ENCODE data around the gene PAM.
"Not testable (repeated sequence)": the region's sequence is repeated elsewhere in the genome, so short reads cannot be mapped to it uniquely, and the experiment has no call there.

Gene PAM

DNA sequence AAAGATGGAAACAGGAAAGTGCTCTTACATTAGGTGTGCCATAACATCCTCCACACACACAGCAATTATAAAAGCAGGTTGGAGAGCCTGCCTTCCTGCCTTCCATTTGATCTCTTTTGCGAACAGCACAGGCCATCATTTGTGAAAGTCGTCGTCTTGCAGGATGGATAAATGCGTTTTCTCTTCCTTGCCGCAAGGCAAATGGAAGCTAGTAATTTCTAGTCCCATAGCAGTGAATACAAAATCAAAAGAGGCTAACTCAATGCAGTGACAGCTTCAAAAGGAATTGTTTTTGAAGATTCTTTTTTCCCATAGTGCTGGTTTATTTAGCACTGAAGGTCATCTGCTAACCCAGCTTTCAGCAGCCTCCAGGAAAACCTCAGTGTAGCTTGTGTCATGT is 186.0 kb downstream of the PAM start:
- DNase-seq (ENCODE audit: low read depth in 2 of 2), result no peak

DNA sequence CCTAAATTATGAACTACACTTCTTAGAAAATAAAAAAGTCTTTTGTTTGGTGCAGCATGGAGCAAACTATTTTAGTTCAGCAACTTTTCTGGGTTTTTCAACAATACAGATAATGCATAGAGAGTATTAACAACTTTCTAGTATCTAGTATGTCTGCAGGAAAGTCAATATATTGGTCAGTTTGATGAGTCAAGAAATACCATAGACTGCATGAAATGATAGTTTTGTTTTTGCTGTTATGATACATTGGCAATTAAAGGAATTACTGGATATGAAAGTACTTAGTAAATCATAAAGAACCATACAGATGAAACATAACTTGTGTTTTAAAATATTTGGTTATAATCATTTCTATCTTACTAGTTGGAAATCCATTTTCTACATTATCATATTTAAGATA is 191.3 kb downstream of the PAM start:
- DNase-seq (ENCODE audit: low read depth in 2 of 2), result no peak

DNA sequence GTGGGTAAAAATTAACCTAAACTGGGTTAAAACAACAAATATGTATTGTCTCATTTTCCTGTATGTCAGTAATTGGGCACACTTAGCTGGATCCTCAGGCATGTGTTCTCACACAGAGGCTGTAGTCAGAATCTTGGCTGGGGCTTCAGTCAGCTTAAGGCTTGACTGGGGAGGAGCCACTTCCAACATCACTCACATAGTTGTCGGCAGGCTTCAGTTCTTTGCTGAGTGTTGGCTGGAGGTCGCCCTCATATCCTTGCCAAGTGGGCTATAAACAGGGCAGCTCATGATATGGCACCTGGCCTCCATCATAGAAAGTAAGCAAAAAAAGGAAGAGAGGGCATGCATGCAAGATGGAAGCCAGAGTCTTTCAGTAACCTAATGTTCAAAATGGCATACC is 191.9 kb downstream of the PAM start:
- DNase-seq (ENCODE audit: low read depth in 2 of 2), result no peak

DNA sequence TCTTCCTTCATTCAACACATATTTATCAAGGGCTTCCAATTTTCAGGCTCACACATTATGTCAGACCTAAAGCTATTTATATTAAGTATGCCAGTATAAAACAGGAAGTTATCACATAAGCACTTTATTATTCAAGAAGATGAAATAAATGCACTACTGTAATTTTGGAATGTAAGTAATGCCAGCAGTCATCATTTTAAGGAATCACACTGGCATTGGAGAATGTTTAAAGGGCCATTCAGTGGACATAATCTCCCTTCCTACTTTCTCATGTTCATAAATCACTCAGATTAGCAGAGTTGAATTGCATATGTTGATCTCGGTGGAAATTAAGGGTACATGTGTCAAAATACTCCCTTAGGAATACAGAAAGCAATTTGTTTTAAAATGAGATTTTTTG is 200.4 kb downstream of the PAM start:
- no peak for DNase-seq (ENCODE audit: low read depth in 2 of 2)

DNA sequence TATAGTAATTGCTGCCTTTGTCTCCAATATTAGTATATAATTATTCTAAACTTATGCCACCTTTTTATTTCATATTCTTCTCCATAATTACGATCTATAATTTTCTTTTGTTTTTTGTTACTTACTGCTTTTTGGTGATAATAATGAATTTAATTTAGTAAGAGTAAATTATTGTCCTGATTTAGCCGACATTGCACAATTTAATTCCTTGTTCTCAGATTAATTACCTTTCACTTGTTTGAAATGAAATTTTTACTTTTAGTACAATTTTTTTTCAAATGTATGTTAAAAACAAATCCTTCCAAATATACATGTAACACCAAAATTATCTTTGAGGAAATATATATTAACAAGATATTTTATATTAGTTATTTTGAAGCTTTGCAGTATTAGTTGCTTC is 201.5 kb downstream of the PAM start:
- no peak for DNase-seq (ENCODE audit: low read depth in 2 of 2)

DNA sequence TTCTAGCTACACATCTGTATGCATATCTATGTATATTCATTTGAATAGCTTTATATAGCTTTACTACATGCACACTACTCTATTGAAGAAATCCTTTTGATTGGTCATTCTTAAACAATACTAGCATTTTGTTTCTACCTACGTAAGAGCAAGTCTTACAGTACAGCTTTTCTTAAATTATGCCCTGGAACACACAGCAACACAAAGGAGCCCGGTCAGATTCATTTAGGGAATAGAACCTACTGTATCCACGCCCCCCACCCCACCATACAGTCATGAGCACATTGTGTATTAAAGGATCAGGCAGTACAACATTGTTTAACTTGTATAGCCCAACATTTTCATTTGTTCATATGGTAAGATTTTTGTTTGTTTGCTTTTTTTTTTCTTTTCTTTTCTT is 202.0 kb downstream of the PAM start:
- DNase-seq (ENCODE audit: low read depth in 2 of 2), result no peak

DNA sequence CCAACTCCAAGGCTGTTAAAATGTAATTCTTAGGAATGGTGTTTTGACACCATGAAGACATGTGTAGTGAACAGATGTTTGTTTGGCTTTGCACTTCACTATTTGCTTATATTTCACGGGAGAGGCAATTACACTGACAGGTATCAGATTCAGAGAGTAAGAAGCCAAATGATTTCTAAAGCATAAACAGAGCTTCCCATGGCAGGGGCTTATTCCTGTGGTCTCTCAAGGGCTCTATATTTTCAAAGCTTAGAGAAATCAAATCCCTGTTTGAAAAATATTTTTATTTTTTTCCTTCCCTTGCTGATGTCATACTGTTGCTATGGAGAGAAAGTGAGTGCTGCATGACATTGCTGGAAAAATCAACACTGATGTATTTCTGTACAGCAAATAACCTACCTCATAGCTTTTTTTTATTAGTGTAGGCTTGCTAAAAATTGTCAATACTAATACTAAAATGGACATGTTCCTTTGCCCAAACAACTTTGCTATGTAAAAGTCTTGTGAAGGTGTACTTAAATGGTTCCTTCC is 203.4 kb downstream of the PAM start:
- no peak for DNase-seq (ENCODE audit: low read depth in 2 of 2)

DNA sequence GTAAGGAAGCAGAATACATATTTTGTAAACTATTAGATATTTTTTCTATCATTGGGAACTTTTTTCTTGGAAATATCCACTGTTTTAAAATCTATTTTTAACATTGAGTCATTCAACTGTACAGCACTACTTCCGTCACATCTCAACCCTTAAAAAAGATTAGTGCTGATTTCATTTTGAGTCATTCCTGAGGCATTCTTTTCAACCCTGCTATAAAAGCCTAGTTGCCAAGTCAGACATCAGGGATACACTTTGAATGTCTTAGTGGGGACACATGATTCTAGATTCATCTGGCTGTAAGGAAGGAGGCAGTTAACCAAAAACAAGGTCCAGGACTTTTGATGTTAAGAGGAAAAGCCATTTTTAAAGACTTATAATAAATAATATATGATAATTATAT is 203.9 kb downstream of the PAM start:
- no peak for DNase-seq (ENCODE audit: low read depth in 2 of 2)

DNA sequence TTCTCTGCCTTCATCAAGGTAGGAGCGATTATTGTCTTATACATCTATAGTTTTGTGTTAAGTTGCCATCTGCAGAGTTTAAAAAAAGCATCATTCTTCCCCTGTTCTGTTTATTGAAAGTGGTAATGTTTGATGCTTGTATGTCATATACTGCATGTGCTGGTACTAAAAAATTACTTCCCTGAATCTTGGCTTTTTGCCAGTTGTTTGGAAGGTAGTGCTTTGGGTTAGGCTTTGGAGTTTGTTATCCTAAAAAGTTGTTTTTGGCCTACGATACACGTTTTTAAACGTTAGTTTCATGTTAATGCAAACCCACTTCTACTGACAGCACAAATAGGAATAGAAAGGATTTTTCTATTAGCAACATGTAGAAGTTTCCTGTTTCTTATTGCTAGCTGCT is 206.6 kb downstream of the PAM start:
- no peak for DNase-seq (ENCODE audit: low read depth in 2 of 2)

DNA sequence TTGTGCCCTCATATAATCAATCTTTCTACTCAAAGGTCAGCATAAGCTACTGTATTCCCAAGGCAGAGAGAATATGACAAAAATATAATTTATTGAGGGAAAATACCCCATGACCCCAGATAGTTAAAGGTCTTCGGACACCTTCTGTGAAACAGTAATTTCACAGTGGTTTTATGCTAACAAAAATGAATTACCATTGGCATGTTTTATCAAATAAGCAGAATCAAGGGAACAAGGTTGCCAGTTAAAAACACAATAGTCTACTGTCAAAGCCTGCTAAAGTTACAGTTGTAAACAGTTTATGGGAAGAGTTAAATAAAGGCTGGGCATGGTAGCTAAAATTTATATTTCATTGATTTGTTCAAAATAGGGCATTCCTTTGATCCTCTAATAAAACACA is 210.5 kb downstream of the PAM start:
- no peak for DNase-seq (ENCODE audit: low read depth in 2 of 2)

DNA sequence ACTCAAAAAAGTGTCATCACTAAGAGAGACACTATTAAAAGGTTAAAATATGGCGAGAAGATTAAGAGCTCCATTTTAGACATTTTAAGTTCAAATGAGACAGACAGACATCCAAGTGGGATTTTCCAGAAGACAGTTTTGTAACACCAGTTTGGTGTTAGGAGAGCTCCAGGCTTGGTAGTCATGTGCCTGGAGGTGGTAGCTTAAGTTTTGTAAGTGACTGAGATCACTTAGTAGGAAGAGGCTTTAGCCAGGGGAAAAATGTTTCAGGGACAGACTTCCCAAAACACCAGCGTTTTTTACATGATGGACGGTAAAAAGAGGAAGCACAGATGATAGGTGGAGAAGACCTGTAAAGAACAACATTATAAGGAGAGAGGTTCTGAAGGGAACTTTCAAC is 214.5 kb downstream of the PAM start:
- DNase-seq (ENCODE audit: low read depth in 2 of 2), result no peak

DNA sequence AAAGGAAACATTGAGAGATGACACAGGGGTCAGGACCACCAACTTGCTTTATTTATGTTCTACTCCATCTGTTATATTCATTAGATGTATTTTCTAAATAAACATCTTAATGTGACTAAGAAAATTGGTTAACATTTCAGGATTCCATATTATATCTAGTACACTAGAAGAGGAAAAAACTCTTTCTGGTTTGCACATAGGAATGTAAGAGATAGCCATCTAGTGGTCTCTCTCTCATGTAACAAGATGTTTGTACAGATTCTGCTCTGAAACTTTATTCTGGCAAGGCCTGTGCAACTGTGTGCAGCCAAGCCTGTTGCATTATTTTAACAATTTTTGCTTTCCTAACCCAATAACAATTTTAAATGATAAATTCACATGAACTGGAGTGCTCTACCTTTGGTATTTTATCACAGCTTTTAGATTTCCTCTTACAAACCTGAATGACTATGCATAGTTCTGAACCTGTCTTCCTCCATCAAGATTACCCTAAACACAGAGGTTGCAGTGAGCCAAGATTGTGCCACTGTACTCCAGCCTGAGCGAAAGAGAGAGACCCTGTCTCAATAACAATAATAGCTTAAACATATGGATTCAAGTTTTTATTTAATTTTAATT is 216.7 kb downstream of the PAM start:
- DNase-seq (ENCODE audit: low read depth in 2 of 2), result no peak

DNA sequence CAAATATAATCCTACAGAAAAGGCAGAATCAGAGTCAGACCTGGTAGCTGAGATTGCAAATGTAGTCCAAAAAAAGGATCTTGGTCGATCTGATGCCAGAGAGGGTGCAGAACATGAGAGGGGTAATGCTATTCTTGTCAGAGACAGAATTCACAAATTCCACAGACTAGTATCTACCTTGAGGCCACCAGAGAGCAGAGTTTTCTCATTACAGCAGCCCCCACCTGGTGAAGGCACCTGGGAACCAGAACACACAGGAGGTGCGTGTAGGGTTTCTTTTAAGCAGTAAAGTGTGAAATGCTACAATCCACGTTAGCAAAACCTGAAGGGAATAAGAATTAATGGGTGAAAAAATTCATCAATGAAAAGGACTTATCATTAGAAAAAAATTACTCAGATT is 219.1 kb downstream of the PAM start:
- no peak for DNase-seq (ENCODE audit: low read depth in 2 of 2)

DNA sequence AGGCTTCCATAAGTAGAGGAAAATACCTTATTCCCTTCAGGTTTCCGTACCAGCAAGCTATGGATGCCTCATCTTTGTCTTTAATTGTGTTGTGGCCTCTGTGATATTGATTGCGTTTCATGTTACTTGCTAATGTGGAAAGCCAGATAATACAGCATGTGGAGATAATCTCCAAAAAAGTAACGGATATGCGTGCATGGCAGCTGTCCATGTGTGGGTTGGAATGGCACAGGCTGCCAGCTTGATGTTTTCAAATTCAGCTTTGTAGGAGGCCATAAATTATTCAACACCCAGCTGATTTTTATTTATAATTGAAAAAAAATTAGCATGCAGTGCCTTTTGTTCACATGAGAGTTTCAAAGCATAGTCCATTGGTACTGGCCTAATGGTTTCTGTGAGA is 219.9 kb downstream of the PAM start:
- DNase-seq (ENCODE audit: low read depth in 2 of 2), result no peak

DNA sequence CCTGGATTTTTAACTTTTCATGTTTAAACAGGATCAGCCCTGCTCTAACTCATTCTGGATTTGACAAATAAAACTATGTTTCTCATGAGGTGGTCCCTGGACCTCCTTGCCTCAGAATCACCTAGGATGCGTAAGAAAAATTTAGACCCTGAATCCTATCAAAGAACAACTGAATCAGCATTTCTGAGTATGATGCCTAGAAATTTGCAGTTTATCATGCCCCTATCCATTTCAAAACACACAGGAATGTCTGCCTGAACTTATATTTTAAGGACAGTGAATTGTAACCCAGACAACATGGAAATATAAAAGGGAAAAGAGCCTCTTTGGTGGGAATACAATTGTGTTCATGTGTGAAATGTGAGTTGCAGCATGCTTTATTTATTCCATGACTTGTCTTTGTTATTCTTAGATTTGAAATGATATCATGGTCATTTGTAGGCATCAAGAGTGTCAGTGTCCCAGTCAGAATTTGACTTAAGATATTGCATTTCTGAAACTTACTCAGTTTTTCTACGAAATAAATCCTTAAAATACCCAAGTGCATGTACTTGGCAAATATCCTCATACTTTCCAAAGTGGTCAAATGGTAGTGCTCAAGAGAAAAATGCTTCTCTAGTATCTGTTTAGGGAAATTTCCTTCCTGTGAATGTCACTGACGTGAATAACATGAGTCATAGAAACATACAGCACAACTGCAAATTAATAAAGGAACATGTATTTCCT is 220.5 kb downstream of the PAM start:
- no peak for DNase-seq (ENCODE audit: low read depth in 2 of 2)

DNA sequence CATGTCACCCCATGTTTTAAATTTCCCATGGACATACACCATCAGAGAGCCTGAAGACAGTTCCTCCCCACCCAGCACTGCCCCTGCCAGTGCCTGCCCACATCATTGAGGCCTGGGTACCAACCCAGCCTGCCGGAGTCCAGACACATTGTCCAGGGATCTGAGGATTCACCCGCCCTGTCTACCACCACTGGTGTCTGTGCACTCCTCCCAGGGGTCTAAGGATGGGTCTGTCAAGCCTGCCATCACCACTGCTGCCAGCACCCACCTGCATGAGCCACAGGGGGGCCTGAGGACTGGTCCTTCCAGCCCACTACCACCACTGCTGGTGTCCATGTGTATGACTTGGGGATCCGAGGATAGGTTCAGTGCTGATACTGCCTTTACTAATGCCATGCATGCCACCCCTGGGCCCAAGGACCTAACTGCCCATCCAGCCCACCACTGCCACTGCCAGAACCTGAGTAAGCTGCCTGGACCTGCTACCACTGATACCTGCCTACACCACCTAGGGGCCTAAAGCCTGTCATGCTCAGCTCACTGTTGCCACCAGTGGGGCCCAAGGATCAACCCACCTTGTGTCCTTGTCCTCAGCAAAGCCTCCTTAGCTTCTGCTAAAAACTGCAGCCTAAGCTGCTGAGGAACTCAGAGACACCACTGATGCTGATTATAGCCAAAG is 227.0 kb downstream of the PAM start:
- DNase-seq (ENCODE audit: low read depth in 2 of 2), result no peak

DNA sequence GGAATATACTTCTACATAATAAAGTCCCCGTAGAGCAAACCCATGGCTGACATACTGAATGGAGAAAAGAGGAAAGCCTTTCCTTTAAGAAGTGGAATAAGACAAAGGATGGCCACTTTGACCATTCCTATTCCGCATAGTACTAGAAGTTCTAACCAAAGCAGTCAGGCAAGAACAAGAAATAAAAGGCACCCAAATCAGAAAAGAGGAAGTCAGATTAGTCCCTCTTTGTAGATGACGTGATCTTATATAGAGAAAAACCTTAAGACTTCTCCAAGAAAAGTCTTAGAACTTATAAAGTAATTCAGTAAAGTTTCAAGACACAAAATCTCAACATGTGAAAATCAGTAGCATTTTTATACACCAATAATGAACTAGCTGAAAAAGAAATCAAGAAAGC is 231.0 kb downstream of the PAM start:
- no peak for DNase-seq (ENCODE audit: low read depth in 2 of 2)

DNA sequence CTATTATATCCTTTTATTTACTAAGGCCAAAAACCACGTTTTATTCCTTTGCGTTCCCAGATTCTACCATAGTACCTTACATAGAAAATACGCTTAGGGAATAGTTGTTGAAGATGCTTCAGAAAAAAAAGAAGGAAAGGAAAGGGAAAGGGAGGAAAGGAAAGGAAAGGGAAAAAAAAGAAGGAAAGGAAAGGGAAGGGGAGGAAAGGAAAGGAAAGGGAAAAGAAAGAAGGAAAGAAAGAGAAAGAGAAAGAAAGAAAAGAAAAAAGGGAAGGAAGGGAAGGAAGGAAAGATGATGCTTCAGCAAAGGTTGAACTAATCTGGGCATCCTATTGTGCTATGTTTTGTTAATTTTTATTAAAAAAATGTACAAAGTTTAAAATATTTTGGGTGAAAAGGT is 233.4 kb downstream of the PAM start:
- DNase-seq (ENCODE audit: low read depth in 2 of 2), result no peak

DNA sequence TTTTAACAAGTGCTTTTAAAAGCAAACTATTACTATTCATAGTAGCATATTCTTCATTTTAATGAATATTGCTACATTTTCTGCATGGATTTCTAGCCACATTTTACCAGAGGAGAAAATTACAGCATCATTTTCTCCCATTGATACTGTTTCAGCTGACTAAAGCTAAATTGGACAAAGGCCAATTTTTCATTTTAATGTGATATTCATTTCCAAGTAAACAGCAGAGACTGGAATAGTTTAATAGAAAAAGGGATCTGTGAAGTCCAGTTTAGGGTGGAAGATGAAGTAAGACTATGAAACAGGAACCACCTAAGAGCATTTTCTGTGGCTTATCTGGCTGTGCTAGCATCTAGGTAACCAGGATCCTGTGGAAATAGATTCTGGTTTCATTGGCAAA is 236.7 kb downstream of the PAM start:
- DNase-seq (ENCODE audit: low read depth in 2 of 2), result no peak

DNA sequence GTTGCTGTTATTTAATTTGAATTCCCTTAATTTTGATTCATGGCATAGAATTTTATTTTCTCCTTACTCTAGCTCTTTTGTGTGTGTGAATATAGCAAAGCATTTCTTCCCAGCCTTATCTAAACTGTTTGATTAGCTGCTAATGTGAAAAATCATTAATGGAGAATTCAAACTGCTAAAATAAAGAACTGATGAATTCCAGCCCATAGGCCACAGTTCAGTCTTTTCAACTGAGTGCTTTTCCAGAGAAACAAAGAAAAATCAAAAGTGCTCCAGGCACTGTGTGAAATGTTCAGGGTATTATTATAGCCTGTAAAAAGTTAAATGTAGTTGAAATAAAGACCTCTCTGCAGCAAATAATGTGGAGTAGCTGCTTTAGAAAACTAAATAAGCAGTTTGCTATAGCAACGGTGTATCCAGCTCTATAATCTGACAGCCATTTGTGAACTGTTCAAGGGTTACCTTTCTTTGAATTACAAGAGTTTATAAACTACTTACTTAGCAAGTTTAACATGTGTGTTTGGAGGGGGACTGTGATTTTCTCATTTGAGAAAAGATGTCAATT is 241.0 kb downstream of the PAM start:
- DNase-seq (ENCODE audit: low read depth in 2 of 2), result no peak

DNA sequence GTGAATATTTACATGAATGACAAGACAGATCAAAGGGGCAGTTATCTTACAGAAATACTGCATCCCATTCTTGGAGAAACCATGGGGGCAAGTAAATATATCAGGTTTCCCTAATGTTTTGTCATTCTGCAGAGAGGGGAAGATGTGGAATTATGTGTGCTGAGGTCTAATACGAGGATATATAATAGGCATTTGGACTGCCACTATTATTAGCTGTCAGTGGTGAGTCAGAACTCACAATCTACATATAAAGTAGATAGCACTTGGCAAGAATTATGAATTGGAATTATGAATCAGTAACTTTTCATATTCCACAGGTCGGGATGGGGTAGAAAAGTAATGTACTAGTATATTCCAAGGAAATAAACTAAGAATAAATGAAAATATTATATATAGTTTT is 243.1 kb downstream of the PAM start:
- DNase-seq (ENCODE audit: low read depth in 2 of 2), result no peak

DNA sequence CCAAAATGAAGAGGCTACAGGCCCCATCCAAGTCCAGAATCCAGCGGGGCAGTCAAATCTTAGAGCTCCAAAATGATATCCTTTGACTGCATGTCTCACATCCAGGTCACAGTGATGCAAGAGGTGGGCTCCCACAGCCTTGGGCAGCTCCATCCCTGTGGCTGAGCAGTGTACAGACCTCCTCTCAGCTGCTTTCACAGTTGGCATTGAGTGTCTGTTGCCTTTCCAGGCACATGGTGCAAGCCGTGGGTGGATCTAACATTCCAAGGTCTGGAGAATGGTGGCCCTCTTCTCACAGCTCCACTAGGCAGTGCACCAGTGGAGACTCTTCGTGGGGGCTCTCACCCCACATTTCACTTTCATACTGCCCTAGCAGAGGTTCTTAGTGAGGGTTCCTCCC is 244.1 kb downstream of the PAM start:
- no peak for DNase-seq (ENCODE audit: low read depth in 2 of 2)

DNA sequence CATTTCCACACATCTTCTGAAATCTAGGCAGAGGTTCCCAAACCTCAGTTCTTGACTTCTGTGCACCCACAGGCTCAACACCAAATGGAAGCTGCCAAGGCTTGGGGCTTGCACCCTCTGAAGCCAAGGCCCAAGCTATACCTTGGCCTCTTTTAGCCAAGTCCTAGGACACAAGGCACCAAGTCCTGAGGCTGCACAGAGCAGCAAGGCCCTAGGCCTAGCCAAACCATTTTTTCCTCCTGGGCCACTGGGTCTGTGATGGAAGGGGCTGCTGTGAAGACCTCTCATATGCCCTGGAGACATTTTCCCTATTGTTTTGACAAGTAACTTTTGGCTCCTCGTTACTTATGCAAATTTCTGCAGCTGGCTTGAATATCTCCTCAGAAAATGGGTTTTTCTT is 244.5 kb downstream of the PAM start:
- not testable (repeated sequence) for DNase-seq (ENCODE audit: low read depth in 2 of 2)

All from stimulated activated CD8-positive, alpha-beta memory T cell treated with anti-CD3 and anti-CD28 coated beads, Interleukin-2, amount 100 ng/mL, for 1 hour (primary cell).